Thymus (tissue), 11 donors: ENCODE results near the gene RABGAP1L. TPM values are rescaled to one million over a fixed set of nuclear protein-coding genes. Genes with fewer than 3 reads are reported as not detected.
"Not testable (repeated sequence)": the region's sequence is repeated elsewhere in the genome, so short reads cannot be mapped to it uniquely, and the experiment has no call there.

Experiments
- DNase-seq, 9 donors: peaks; one replicate each; pipeline ENCODE4 v3.0.0-alpha.2; 2013; ENCODE audit warnings: low spot score in 9 of 9, low read depth in 6 of 9, missing footprints in 1 of 9
- H3K27ac ChIP-seq, 2 donors: one replicate each; pipeline ENCODE4 v1.5.1; 2013; ENCODE audit warnings: control low read depth in 1 of 2, low read depth in 1 of 2, low read length in 1 of 2, mild to moderate bottlenecking in 1 of 2, moderate library complexity in 1 of 2
- H3K27me3 ChIP-seq, 2 donors: one replicate each; pipeline ENCODE4 v1.5.1; 2013; ENCODE audit warnings: low read length in 1 of 2; ENCODE audit not compliant: control insufficient read depth in 2 of 2, insufficient read depth in 1 of 2
- H3K36me3 ChIP-seq, 2 donors: one replicate each; pipeline ENCODE4 v1.5.1; 2013; ENCODE audit warnings: low read length in 1 of 2, mild to moderate bottlenecking in 1 of 2, moderate library complexity in 1 of 2; ENCODE audit not compliant: control insufficient read depth in 2 of 2, insufficient read depth in 2 of 2
- H3K4me1 ChIP-seq, 2 donors: one replicate each; pipeline ENCODE4 v1.5.1; 2013; ENCODE audit warnings: low read length in 2 of 2; ENCODE audit not compliant: control insufficient read depth in 2 of 2, insufficient read depth in 2 of 2
- H3K4me3 ChIP-seq, 2 donors: one replicate each; pipeline ENCODE4 v1.5.1; 2013; ENCODE audit warnings: low read length in 2 of 2, control low read depth in 1 of 2, mild to moderate bottlenecking in 1 of 2
- H3K9me3 ChIP-seq, 2 donors: one replicate each; pipeline ENCODE4 v1.5.1; 2013; ENCODE audit warnings: low read length in 1 of 2, mild to moderate bottlenecking in 1 of 2; ENCODE audit not compliant: control insufficient read depth in 2 of 2, insufficient read depth in 1 of 2
- WGBS: extraction: QIAGEN DNeasy Blood & Tissue Kit; methylation state at CpG from one replicate; pipeline ENCODE4 v1.1.7; 2013; 5-methylcytosine and 5-hydroxymethylcytosine counted together
- polyA plus RNA-seq: library from polyadenylated mRNA; stranded (reverse); fragments of 200-250 nt; gene quantifications from one replicate; pipeline ENCODE4 v1.2.3, GENCODE V29; 2013
- total RNA-seq: library from RNA; stranded (reverse); fragments of 120-200 nt; gene quantifications from one replicate; pipeline ENCODE4 v1.2.4, GENCODE V29; 2013
- donor health status: healthy.

The RABGAP1L gene
- total and polyA plus RNA-seq, 2 donors: 30.6 to 37.4 TPM

- no peak overlapping the region for H3K27ac ChIP-seq
- no peaks in the 10 kb centered on the region for H3K4me1 ChIP-seq
- no peaks in the 10 kb centered on the region for H3K9me3 ChIP-seq
- H3K4me3 ChIP-seq: no peak overlapping the region
- no peaks in the 10 kb centered on the region for H3K27me3 ChIP-seq
- no peaks in the 10 kb centered on the region for H3K36me3 ChIP-seq
- no peak for DNase-seq
Observed at GRCh38 chr1:174837386-174837785, 678.1 kb downstream of the RABGAP1L start.

- no peaks in the 10 kb centered on the region for H3K9me3 ChIP-seq
- whole genome bisulfite sequencing: 97% methylated on average over 1 of the region's 1 CpG
- no peaks in the 10 kb centered on the region for H3K36me3 ChIP-seq
- DNase-seq: no peak
- H3K27ac ChIP-seq: no peak overlapping the region
- no peaks in the 10 kb centered on the region for H3K4me1 ChIP-seq
- H3K27me3 ChIP-seq: no peaks in the 10 kb centered on the region
- H3K4me3 ChIP-seq: no peak overlapping the region
Observed at GRCh38 chr1:174839211-174839610, 679.9 kb downstream of the RABGAP1L start.

- no peak overlapping the region for H3K27ac ChIP-seq
- H3K36me3 ChIP-seq: no peaks in the 10 kb centered on the region
- H3K4me1 ChIP-seq: no peaks in the 10 kb centered on the region
- H3K4me3 ChIP-seq: no peak overlapping the region
- DNase-seq: no peak
- no peaks in the 10 kb centered on the region for H3K27me3 ChIP-seq
- WGBS: 40% methylated on average over 1 of the region's 1 CpG
- H3K9me3 ChIP-seq: no peaks in the 10 kb centered on the region
Observed at GRCh38 chr1:174841747-174842146, 682.4 kb downstream of the RABGAP1L start.

- not testable (repeated sequence) for H3K27ac ChIP-seq, H3K4me1 ChIP-seq, H3K9me3 ChIP-seq, H3K36me3 ChIP-seq, DNase-seq, H3K4me3 ChIP-seq, H3K27me3 ChIP-seq
- WGBS: 97% methylated on average over 21 of the region's 36 CpGs
Observed at GRCh38 chr1:174848593-174849560, 689.6 kb downstream of the RABGAP1L start.

GRCh38 chr1:174850726-174851125 lies 691.4 kb downstream of the RABGAP1L start:
- H3K36me3 ChIP-seq: no peaks in the 10 kb centered on the region
- H3K27ac ChIP-seq: no peak overlapping the region
- H3K4me1 ChIP-seq: no peaks in the 10 kb centered on the region
- no peak for DNase-seq
- no peak overlapping the region for H3K4me3 ChIP-seq
- H3K27me3 ChIP-seq: no peaks in the 10 kb centered on the region
- no peaks in the 10 kb centered on the region for H3K9me3 ChIP-seq
- 99% methylated on average over 1 of the region's 1 CpG for WGBS

GRCh38 chr1:174858301-174858700 lies 699.0 kb downstream of the RABGAP1L start:
- Histone ChIP-seq H3K4me1 (no peaks in the 10 kb centered on the region), H3K36me3 (no peaks in the 10 kb centered on the region), H3K4me3 (no peak overlapping the region), H3K27me3 (no peaks in the 10 kb centered on the region), H3K27ac (no peak overlapping the region), H3K9me3 (no peaks in the 10 kb centered on the region)
- WGBS: 96% methylated on average over 1 of the region's 1 CpG
- no peak for DNase-seq

GRCh38 chr1:174870319-174870718 lies 711.0 kb downstream of the RABGAP1L start:
- Histone ChIP-seq H3K4me3 (no peak overlapping the region), H3K27me3 (no peaks in the 10 kb centered on the region), H3K4me1 (no peaks in the 10 kb centered on the region), H3K9me3 (no peaks in the 10 kb centered on the region), H3K36me3 (no peaks in the 10 kb centered on the region), H3K27ac (no peak overlapping the region)
- 96% methylated on average over 1 of the region's 1 CpG for WGBS
- no peak for DNase-seq

GRCh38 chr1:174871886-174872285 lies 712.6 kb downstream of the RABGAP1L start:
- Histone ChIP-seq H3K27ac (no peak overlapping the region), H3K36me3 (no peaks in the 10 kb centered on the region), H3K4me1 (no peaks in the 10 kb centered on the region), H3K27me3 (no peaks in the 10 kb centered on the region), H3K9me3 (no peaks in the 10 kb centered on the region), H3K4me3 (no peak overlapping the region)
- DNase-seq: no peak
- 91% methylated on average over 2 of the region's 2 CpGs for WGBS

- Histone ChIP-seq H3K4me1 (peaks cover 2 to 3% of the 10 kb centered on the region in 2 donors), H3K4me3 (no peak overlapping the region), H3K36me3 (no peaks in the 10 kb centered on the region), H3K9me3 (no peaks in the 10 kb centered on the region), H3K27me3 (no peaks in the 10 kb centered on the region), H3K27ac (no peak overlapping the region)
- DNase-seq: no peak
- WGBS: 97% methylated on average over 2 of the region's 2 CpGs
Observed at GRCh38 chr1:174872615-174873058, 713.3 kb downstream of the RABGAP1L start.
